ENCODE measurements around the gene CNST.
"Not testable (repeated sequence)": the region's sequence is repeated elsewhere in the genome, so short reads cannot be mapped to it uniquely, and the experiment has no call there.

CNST gene

GRCh38 chr1:246691622-246692495 is 125.6 kb downstream of the CNST start:
- no peak overlapping the region for H3K4me3 ChIP-seq (ENCODE audit: low read depth, low read length)
- TF ChIP-seq, protein P1, sequence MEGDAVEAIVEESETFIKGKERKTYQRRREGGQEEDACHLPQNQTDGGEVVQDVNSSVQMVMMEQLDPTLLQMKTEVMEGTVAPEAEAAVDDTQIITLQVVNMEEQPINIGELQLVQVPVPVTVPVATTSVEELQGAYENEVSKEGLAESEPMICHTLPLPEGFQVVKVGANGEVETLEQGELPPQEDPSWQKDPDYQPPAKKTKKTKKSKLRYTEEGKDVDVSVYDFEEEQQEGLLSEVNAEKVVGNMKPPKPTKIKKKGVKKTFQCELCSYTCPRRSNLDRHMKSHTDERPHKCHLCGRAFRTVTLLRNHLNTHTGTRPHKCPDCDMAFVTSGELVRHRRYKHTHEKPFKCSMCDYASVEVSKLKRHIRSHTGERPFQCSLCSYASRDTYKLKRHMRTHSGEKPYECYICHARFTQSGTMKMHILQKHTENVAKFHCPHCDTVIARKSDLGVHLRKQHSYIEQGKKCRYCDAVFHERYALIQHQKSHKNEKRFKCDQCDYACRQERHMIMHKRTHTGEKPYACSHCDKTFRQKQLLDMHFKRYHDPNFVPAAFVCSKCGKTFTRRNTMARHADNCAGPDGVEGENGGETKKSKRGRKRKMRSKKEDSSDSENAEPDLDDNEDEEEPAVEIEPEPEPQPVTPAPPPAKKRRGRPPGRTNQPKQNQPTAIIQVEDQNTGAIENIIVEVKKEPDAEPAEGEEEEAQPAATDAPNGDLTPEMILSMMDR (conservative IDR thresholded peaks at IDR 0.05; ENCODE audit: low read depth, low read length) = no peak
- DNase-seq (ENCODE audit: low read depth) = no peak

DNA sequence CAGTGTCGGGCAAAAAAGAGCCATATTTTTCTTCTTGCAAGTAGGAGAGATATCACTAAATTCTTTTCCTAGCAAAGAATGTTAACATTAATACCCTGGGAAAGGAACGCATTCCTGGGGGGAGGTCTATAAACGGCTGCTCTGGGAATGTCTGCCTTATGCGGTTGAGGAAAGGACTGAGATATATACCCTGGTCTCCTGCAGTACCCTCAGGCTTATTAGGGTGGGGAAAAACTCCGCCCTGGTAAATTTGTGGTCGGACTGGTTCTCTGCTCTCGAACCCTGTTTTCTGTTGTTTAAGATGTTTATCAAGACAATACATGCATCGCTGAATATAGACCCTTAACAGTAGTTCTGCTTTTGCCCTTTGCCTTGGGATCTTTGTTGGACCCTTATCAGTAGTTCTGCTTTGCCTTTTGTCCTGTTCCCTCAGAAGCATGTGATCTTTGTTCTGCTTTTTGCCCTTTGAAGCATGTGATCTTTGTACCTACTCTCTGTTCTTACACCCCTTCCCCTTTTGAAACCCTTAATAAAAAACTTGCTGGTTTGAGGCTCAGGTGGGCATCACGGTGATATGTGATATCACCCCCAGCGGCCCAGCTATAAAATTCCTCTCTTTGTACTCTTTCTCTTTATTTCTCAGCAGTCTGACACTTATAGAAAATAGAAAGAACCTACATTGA is 128.1 kb downstream of the CNST start:
- DNase-seq (ENCODE audit: low read depth); H3K4me3 ChIP-seq (ENCODE audit: low read depth, low read length): not testable (repeated sequence)

DNA sequence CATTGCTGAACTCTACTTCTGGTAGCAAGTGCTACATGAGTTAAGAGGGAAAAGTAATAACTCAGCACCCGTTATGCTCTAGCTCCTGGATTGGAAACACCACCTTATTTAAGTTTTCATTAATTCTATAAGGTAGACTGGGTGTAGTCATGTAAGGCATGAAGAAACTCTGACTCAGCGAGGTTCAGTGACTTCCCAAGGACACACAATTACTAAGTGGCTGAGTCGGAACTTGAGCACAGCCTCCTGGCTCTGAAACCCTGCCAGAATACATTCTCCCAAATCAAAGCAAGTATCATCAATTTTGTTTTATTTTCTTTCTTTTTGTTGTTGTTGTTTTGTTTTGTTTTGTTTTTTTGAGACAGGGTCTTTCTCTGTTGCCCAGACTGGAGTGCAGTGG is 128.9 kb downstream of the CNST start:
- H3K4me3 ChIP-seq (ENCODE audit: low read depth, low read length) = no peak overlapping the region
- TF ChIP-seq, protein P1 (conservative IDR thresholded peaks at IDR 0.05; ENCODE audit: low read depth, low read length) = no peak
- no peak for DNase-seq (ENCODE audit: low read depth)

GRCh38 chr1:246695666-246696065 is 129.4 kb downstream of the CNST start:
- DNase-seq (ENCODE audit: low read depth) = no peak
- no peak overlapping the region for H3K4me3 ChIP-seq (ENCODE audit: low read depth, low read length)
- TF ChIP-seq, protein P1 (conservative IDR thresholded peaks at IDR 0.05; ENCODE audit: low read depth, low read length) = no peak

DNA sequence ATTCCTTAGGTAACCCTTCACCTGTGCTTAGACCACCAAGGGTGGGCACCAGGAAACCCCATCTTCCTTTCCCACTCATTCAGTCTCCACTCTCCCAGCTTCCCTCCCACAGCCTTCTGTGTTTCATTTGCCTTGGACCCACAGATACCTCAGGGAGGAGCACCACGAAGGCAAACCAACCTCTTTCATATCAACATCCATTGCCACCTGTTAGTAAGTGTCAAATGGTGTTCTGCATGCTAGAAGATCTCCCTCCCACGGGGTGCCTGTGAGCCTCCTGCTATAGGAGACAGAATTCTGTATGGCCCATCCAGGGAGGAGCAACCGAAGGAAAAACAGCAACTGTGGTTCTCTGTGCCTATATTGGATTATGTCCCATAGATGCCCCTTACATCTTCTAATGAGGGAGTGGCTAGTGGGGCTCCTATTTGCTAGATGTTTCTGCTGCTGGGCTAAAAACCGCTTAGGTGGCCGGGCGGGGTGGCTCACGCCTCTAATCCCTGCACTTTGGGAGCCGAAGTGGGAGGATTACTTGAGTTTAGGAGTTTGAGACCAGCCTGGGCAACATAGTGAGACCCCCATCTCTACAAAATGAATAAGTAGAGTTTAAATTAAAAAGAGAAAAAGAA is 132.3 kb downstream of the CNST start:
- peak overlapping the region; percentile 40 for H3K4me3 ChIP-seq (ENCODE audit: low read depth, low read length)
- DNase-seq (ENCODE audit: low read depth) = no peak
- TF ChIP-seq, protein P1 (conservative IDR thresholded peaks at IDR 0.05; ENCODE audit: low read depth, low read length) = no peak

GRCh38 chr1:246699095-246699735 is 133.0 kb downstream of the CNST start:
- H3K4me3 ChIP-seq (ENCODE audit: low read depth, low read length) = peak overlapping the region; percentile 40

More at GRCh38 chr1:246699095-246699735, 133.0 kb downstream of the CNST start:
- DNase-seq (ENCODE audit: low read depth) = peak; percentile 96
- TF ChIP-seq, protein P1 (conservative IDR thresholded peaks at IDR 0.05; ENCODE audit: low read depth, low read length) = peak; percentile 91
